OCI-M2 (cell line): ENCODE measurements around the gene SOCS7.
"Not testable (repeated sequence)": the region's sequence is repeated elsewhere in the genome, so short reads cannot be mapped to it uniquely, and the experiment has no call there.

ENCODE experiments used
- DNase-seq: peaks from one replicate; lab custom pipeline; 2025; ENCODE audit not compliant: unreplicated experiment; lab: John Stamatoyannopoulos, UW

Gene SOCS7

GRCh38 chr17:38437313-38437712, 85.7 kb downstream of the SOCS7 start:
- not testable (repeated sequence) for DNase-seq

GRCh38 chr17:38439436-38439835, 87.8 kb downstream of the SOCS7 start:
- DNase-seq: no peak

GRCh38 chr17:38440614-38441397, 89.2 kb downstream of the SOCS7 start:
- no peak for DNase-seq

- no peak for DNase-seq
Measured at GRCh38 chr17:38441429-38442061, 89.9 kb downstream of the SOCS7 start.

GRCh38 chr17:38442548-38442947, 90.9 kb downstream of the SOCS7 start:
- DNase-seq: no peak

- no peak for DNase-seq
Measured at GRCh38 chr17:38443356-38444031, 91.8 kb downstream of the SOCS7 start.

GRCh38 chr17:38444151-38444550, 92.5 kb downstream of the SOCS7 start:
- no peak for DNase-seq

GRCh38 chr17:38447502-38448085, 96.0 kb downstream of the SOCS7 start:
- DNase-seq: no peak

GRCh38 chr17:38448208-38448771, 96.6 kb downstream of the SOCS7 start:
- no peak for DNase-seq

GRCh38 chr17:38449364-38449763, 97.7 kb downstream of the SOCS7 start:
- DNase-seq: no peak

- no peak for DNase-seq
Measured at GRCh38 chr17:38450557-38451029, 98.9 kb downstream of the SOCS7 start.

- no peak for DNase-seq
Measured at GRCh38 chr17:38451030-38451839, 99.6 kb downstream of the SOCS7 start.

- DNase-seq: no peak
Measured at GRCh38 chr17:38451840-38452529, 100.3 kb downstream of the SOCS7 start.

- no peak for DNase-seq
Measured at GRCh38 chr17:38452719-38453118, 101.1 kb downstream of the SOCS7 start.

GRCh38 chr17:38453951-38454421, 102.3 kb downstream of the SOCS7 start:
- no peak for DNase-seq

GRCh38 chr17:38454532-38454931, 102.9 kb downstream of the SOCS7 start:
- DNase-seq: no peak
